Measurements from ENCODE around the gene ARHGAP15. TPM values are rescaled to one million over a fixed set of nuclear protein-coding genes. Genes with fewer than 3 reads are reported as not detected.
"Not testable (repeated sequence)": the region's sequence is repeated elsewhere in the genome, so short reads cannot be mapped to it uniquely, and the experiment has no call there.

ARHGAP15 gene
- total RNA-seq, 1 donor from 2014 or later: 14.2 TPM

- DNase-seq: no peak
Observed at GRCh38 chr2:143530758-143531157, 401.5 kb downstream of the ARHGAP15 start.

- DNase-seq: no peak
Observed at GRCh38 chr2:143532061-143532460, 402.8 kb downstream of the ARHGAP15 start.

GRCh38 chr2:143533846-143534245 is 404.6 kb downstream of the ARHGAP15 start:
- no peak for DNase-seq

- no peak for DNase-seq
Observed at GRCh38 chr2:143535802-143536201, 406.6 kb downstream of the ARHGAP15 start.

- DNase-seq: not testable (repeated sequence)
Observed at GRCh38 chr2:143541899-143542298, 412.7 kb downstream of the ARHGAP15 start.

GRCh38 chr2:143545059-143545948 is 416.1 kb downstream of the ARHGAP15 start:
- DNase-seq: no peak

GRCh38 chr2:143545949-143546255 is 416.7 kb downstream of the ARHGAP15 start:
- no peak for DNase-seq

GRCh38 chr2:143548032-143548431 is 418.8 kb downstream of the ARHGAP15 start:
- no peak for DNase-seq

GRCh38 chr2:143550500-143550899 is 421.3 kb downstream of the ARHGAP15 start:
- no peak for DNase-seq

GRCh38 chr2:143551971-143552650 is 422.9 kb downstream of the ARHGAP15 start:
- DNase-seq: no peak

GRCh38 chr2:143553261-143553660 is 424.0 kb downstream of the ARHGAP15 start:
- DNase-seq: no peak

GRCh38 chr2:143558665-143559064 is 429.4 kb downstream of the ARHGAP15 start:
- DNase-seq: no peak

GRCh38 chr2:143559147-143559546 is 429.9 kb downstream of the ARHGAP15 start:
- no peak for DNase-seq

- no peak for DNase-seq
Observed at GRCh38 chr2:143560724-143561123, 431.5 kb downstream of the ARHGAP15 start.

- no peak for DNase-seq
Observed at GRCh38 chr2:143564419-143564818, 435.2 kb downstream of the ARHGAP15 start.

- DNase-seq: no peak
Observed at GRCh38 chr2:143571747-143572146, 442.5 kb downstream of the ARHGAP15 start.

GRCh38 chr2:143572421-143572820 is 443.2 kb downstream of the ARHGAP15 start:
- no peak for DNase-seq

- DNase-seq: no peak
Observed at GRCh38 chr2:143574069-143574468, 444.9 kb downstream of the ARHGAP15 start.

- no peak for DNase-seq
Observed at GRCh38 chr2:143575340-143575739, 446.1 kb downstream of the ARHGAP15 start.

- DNase-seq: no peak
Observed at GRCh38 chr2:143577489-143577888, 448.3 kb downstream of the ARHGAP15 start.

GRCh38 chr2:143579456-143579855 is 450.2 kb downstream of the ARHGAP15 start:
- DNase-seq: no peak

- DNase-seq: no peak
Observed at GRCh38 chr2:143581134-143581533, 451.9 kb downstream of the ARHGAP15 start.

GRCh38 chr2:143582046-143582747 is 453.0 kb downstream of the ARHGAP15 start:
- no peak for DNase-seq

Measured in occipital lobe (tissue), 2 donors.